Stimulated activated CD4-positive, alpha-beta T cell treated with anti-CD3 and anti-CD28 coated beads, Interleukin-1b, Interleukin-23, amount 100 ng/mL, for 4 hours (primary cell): ENCODE measurements around the gene DRC3.

Experiments
- DNase-seq, 2 donors: peaks; one replicate each; pipeline ENCODE4 v3.0.0-alpha.2; 2020; ENCODE audit warnings: low read depth in 2 of 2

DRC3 gene

GRCh38 chr17:17965152-17965721 is 7.4 kb upstream of the DRC3 start:
- no peak for DNase-seq

DNA sequence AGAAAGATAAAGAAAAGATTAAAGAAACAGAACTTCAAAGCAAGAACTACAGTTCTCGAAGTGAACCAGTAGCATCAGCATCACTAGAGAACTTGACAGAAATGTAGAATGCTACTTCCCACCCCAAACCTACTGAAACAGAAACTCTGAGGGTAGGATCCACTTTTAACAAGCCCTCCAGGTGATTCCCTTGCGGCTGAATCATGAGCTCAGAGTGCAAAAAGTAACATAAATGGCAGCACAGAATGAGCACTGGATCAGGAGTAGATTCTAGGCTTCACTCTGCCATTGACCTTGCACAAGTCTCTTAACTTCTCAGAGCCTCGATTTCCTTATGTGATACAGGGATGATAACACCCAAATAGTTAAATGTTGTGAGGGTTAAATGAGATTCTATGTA is 6.3 kb upstream of the DRC3 start:
- no peak for DNase-seq

DNA sequence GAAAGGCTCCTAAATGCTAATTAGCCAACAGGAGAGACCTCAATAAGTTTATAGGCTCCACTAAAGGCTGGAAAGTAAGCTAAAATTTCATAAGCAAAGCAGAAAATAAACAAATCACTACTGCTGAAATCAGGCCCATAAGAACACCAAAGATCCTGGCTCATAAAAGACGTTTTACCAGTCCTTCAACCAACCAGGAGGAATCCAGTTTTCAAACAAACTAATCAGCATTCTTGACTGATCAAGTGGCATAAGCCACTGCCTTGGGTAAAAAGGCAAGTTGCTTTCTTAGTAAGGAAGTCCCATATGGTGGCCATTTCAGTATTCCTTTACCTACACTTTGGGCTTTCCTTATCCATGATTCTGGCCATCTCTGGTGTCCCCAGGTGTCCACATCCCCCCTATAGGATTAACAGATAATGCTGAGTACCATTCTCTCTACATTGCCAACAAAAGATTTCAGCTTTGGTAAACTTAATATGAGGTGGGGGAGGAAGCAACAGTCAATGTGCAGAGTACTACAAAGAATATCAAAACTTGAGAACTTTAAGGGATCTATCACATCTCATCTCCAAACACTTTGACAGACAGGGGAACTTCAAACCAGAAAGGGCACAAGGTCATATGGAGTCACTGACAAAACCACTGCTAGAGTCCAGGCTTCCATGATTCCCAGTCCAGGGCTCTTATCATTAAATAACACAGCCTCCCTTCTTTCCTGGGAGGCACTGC is 1.8 kb upstream of the DRC3 start:
- DNase-seq = no peak

GRCh38 chr17:17971431-17972125 is 1.1 kb upstream of the DRC3 start:
- DNase-seq = peak in 1 of 2 donors; percentile 9

DNA sequence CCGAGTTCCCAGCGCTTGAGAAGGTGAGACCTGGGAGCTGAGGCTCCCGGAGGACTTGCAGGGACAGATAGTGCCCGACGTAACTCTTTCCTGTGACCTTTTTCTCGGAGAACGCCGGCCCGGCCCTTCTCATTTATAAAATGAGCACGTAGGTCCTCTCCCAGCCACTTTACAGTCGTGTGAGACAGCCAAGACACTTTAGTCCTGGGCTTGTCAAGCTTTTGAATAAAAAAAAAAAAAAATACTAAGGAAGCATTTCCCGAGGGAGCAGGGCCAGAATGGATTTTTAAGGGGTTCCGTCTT is 241 bp downstream of the DRC3 start:
- DNase-seq = no peak

DNA sequence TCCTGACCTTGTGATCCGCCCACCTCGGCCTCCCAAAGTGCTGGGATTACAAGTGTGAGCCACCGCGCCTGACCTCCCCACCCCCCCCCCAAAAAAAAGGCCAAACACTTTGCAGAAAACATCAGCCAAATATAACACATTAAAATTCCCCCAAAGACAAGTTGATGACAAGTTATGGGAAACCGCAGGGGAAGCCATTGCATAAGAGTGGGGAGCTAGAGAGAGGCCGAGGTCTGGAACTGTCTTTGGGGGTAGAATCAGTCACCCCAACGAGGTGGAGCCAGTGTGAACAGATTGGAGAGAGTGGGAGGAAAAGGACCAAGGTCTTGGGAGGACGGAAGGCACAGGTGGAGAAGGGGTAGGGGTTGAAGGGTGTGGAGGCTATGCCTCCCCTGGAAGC is 2.8 kb downstream of the DRC3 start:
- no peak for DNase-seq

- no peak for DNase-seq
Observed at GRCh38 chr17:17976931-17977570, 4.4 kb downstream of the DRC3 start.

DNA sequence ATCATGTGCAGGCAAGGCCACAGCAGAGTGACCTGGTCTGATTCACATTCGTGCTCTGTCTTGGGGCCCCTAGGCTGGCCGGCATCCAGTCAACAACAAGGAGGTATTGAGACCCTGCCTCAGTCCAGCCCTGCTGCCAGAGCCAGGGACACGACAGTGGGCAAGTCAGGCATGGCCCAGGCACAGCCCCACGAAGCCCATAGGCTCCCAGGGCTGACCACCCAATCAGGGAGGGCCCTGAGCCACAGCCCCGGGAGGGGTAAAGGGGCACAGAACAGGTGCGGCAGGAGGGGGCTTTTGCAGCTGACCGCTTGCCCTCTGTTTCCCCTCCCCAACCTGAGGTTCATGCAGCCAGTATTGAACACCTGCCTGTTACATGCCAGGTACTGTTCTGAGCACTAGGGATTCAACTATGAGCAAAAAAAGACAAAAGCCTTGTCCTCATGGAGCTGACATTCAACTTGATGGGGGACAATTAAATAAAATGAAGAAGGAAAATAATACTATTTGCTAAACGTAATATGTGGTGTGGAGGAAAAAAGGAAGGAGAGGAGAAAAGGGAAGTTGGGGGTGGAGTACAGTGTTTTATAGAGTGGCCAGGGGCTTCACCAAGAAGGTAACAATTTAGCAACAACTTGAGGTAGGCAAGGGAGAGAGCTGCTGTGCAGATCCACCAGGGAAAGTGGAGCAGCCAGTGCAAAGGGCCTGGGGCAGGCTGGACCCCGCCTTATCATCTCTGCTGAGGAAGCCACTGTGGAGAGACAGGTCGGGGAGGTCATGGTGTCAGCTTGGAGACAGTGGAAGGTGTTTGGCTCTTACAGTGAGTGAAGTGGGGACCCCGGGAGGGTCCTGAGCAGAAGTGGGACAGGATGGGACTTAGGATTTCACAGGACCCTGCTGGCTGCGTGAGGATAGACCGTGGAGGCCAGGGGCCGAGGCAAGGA is 6.1 kb downstream of the DRC3 start:
- no peak for DNase-seq

GRCh38 chr17:17979778-17980177 is 7.1 kb downstream of the DRC3 start:
- no peak for DNase-seq

GRCh38 chr17:17981330-17981729 is 8.7 kb downstream of the DRC3 start:
- DNase-seq = no peak

GRCh38 chr17:17982801-17983200 is 10.1 kb downstream of the DRC3 start:
- no peak for DNase-seq

- no peak for DNase-seq
Observed at GRCh38 chr17:17983376-17983775, 10.7 kb downstream of the DRC3 start.

DNA sequence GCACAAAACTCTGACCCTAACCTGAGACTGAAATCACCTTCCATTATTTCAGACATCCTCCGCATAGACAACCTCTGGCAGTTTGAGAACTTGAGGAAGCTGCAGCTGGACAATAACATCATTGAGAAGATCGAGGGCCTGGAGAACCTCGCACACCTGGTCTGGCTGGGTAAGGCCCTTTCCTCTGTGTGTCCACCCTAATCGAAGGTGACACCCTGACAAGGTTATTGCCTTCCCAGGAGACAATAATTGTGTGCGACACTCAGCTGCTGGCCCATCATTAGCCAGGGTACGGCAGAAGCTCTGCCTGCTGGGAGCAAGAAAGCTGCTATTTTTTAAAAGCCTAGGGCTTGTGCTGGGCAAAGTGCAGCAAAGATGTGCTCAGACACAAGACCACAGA is 11.1 kb downstream of the DRC3 start:
- no peak for DNase-seq

GRCh38 chr17:17985153-17985552 is 12.5 kb downstream of the DRC3 start:
- DNase-seq = no peak

- no peak for DNase-seq
Observed at GRCh38 chr17:17985555-17985954, 12.9 kb downstream of the DRC3 start.

DNA sequence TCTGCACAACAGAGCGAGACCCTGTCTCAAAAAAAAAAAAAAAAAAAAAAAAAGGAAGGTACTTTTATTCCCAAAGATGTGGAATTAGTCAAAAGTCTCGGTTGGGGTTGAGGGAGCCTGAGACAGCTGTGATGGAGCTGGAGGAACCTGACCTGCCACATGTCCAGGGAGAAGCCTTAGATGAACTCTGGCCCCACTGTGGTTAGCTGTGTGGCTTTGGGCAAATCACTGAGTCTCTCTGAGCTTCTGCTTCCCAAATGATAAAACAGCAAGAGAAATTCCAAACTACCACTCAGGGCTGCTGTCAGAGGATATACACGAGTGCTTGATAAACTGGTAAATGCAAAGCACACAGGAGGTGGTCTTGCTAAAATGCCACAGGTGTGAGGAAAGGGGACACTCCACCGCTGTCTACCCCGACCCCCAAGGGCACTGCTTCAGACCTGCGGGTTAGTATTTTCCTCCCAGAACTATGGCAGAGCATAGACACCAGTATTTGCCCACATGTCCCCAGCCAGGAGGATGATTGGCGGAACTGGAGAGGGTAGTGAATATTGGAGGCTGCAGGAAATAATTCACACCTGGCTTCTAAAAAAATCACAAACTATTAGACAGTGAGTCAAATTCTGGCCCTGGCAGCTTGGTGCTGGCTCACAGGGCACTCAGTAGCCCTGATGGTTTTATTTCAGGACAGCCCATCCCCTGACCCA is 14.7 kb downstream of the DRC3 start:
- no peak for DNase-seq

DNA sequence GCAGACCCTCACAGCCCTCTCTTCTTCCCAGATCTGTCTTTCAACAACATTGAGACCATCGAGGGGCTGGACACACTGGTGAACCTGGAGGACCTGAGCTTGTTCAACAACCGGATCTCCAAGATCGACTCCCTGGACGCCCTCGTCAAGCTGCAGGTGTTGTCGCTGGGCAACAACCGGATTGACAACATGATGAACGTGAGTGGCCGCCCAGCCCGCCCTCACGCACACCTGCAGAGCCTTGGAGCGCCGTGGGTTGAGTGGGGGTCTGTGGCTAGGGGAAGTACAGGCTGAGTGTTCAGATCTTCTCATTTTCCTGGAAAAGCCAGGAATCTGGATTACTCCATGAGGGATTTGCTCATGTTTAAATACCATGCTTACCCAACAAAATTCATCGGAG is 15.2 kb downstream of the DRC3 start:
- no peak for DNase-seq

DNA sequence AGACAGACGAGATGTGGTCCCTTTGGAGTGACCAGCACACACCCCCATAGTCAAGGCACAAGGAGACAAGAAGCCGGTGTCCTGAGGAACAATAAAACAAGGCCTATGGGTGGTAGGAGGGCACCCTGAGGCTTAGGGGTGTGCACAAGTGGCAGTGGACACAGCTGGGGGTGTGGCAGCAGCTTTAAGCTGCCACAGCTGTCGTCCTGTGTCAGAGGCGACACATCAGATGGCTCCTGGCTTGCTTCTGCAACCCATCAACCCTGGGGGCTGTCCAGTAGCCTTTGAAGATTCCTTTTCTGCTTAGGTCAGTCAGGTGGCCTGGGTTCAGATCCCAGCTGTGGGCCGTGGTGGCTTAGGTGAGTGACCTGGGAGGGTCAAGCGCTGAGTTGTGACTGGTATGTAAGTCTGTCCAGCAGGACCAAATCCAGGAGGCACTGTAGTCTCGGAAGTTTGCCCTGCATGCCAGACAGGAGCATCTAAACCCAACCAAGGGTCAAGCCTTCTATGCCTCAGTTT is 15.8 kb downstream of the DRC3 start:
- DNase-seq = no peak

DNA sequence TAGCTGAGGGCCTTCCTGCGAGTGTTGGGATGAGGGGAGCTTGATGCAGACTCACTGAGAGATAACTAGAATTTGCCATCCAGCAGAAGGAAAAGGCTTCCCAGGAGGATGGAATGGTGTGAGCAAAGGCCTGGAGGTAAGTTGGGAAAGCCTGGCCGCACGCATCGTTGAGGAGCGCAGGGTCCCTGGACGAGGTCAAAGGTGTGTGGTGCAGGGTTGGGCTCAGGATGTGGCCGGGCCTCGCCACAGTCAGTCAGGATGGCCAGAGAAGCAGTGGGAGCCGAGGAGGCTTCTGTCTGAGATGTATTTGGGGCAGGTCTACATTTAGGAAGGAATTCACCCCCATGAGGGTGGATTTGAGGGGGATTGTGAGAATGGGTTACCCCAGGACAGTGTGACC is 16.4 kb downstream of the DRC3 start:
- DNase-seq = no peak

GRCh38 chr17:17989618-17990017 is 17.0 kb downstream of the DRC3 start:
- no peak for DNase-seq

DNA sequence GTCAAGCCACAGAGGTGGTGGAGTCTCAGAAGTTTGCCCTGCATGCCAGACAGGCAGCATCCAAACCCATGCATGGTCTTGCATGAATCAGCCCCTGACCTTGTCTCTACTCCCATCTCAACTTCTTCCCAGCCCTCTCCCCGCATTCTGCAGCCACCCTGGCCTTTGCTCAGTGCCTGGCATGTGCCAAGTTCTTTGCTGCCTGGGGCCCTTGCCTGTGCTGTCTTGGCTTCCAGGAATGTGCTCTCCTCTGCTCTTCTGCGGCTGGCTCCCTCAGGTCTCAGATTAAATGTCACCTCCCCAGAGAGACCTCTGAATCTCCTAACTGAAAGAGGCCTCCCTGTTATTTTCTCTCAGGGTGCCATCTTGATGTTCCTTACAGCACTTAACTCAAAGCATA is 17.6 kb downstream of the DRC3 start:
- DNase-seq = no peak
